Measurements from ENCODE around the gene TRAF4. TPM values are rescaled to one million over a fixed set of nuclear protein-coding genes. Genes with fewer than 3 reads are reported as not detected.

TRAF4 gene
- total and polyA plus RNA-seq, 9 of the 15 experiments (the other 6 are each of a cell fraction or from before 2014, with no cell fraction given), result 2.4 to 147 (median 72.4) TPM

DNA sequence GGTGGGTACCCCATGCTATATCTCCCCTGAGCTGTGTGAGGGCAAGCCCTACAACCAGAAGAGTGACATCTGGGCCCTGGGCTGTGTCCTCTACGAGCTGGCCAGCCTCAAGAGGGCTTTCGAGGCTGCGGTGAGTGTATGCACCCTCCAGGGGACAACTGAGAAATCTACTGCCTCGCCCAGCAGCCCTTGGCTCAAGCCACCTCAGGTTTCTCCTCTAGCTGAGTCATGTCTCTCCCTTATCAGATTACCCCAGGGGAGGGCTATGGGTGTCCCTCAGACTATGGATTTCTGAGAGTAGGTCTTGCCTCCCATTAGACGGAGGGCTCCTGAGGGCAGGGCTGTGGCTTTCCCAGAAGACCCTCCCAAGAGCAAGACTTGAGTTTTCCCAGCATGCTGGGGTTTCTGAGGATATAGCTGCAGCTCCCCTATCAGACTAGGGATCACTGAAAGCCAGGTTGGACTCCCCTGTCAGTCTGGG, 8.5 kb upstream of the TRAF4 start (continued):
- TF ChIP-seq PURB (CRISPR knock-in tag; IDR thresholded peaks at IDR 0.05; ENCODE audit: low read depth) (no peak), NUFIP1 (IDR thresholded peaks at IDR 0.05; ENCODE audit: partially characterized antibody) (peak; percentile 37), BRD4 (IDR thresholded peaks at IDR 0.05) (no peak), ZC3H4 (CRISPR knock-in tag; IDR thresholded peaks at IDR 0.05; ENCODE audit: borderline replicate concordance) (no peak), KLF13 (tag; IDR thresholded peaks at IDR 0.05; ENCODE audit: borderline replicate concordance, low read depth) (no peak), HOXB6 (CRISPR knock-in tag; IDR thresholded peaks at IDR 0.05; ENCODE audit: borderline replicate concordance) (no peak), FOXP1 (CRISPR knock-in tag; IDR thresholded peaks at IDR 0.05) (no peak), PHTF2 (CRISPR knock-in tag; IDR thresholded peaks at IDR 0.05) (no peak), ZNF12 (CRISPR knock-in tag; IDR thresholded peaks at IDR 0.05) (no peak), GTF2E2 (tag; IDR thresholded peaks at IDR 0.05) (no peak), HDAC2 (IDR thresholded peaks at IDR 0.05) (peak; percentile 17; the same call in 1 of the 2 replicates), ZNF57 (CRISPR knock-in tag; IDR thresholded peaks at IDR 0.05) (no peak), ELF4 (CRISPR knock-in tag; IDR thresholded peaks at IDR 0.05) (0 out of 2 replicates have a peak, but pooled peaks have one; percentile 58), NKRF (IDR thresholded peaks at IDR 0.05; ENCODE audit: borderline replicate concordance) (no peak), PTRF (tag; IDR thresholded peaks at IDR 0.05) (no peak), HIVEP1 (CRISPR knock-in tag; IDR thresholded peaks at IDR 0.05) (no peak)
- TF ChIP-seq, protein P1, sequence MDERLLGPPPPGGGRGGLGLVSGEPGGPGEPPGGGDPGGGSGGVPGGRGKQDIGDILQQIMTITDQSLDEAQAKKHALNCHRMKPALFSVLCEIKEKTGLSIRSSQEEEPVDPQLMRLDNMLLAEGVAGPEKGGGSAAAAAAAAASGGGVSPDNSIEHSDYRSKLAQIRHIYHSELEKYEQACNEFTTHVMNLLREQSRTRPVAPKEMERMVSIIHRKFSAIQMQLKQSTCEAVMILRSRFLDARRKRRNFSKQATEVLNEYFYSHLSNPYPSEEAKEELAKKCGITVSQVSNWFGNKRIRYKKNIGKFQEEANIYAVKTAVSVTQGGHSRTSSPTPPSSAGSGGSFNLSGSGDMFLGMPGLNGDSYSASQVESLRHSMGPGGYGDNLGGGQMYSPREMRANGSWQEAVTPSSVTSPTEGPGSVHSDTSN (CRISPR knock-in tag; IDR thresholded peaks at IDR 0.05; ENCODE audit: low read depth), result no peak
- TF ChIP-seq, protein P1 (tag; conservative IDR thresholded peaks at IDR 0.05; ENCODE audit: low read depth), result no peak; the same call in 1 of the 2 replicates
- TF ChIP-seq, protein P2, sequence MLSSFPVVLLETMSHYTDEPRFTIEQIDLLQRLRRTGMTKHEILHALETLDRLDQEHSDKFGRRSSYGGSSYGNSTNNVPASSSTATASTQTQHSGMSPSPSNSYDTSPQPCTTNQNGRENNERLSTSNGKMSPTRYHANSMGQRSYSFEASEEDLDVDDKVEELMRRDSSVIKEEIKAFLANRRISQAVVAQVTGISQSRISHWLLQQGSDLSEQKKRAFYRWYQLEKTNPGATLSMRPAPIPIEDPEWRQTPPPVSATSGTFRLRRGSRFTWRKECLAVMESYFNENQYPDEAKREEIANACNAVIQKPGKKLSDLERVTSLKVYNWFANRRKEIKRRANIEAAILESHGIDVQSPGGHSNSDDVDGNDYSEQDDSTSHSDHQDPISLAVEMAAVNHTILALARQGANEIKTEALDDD (IDR thresholded peaks at IDR 0.05), result no peak
- TF ChIP-seq, protein P3, sequence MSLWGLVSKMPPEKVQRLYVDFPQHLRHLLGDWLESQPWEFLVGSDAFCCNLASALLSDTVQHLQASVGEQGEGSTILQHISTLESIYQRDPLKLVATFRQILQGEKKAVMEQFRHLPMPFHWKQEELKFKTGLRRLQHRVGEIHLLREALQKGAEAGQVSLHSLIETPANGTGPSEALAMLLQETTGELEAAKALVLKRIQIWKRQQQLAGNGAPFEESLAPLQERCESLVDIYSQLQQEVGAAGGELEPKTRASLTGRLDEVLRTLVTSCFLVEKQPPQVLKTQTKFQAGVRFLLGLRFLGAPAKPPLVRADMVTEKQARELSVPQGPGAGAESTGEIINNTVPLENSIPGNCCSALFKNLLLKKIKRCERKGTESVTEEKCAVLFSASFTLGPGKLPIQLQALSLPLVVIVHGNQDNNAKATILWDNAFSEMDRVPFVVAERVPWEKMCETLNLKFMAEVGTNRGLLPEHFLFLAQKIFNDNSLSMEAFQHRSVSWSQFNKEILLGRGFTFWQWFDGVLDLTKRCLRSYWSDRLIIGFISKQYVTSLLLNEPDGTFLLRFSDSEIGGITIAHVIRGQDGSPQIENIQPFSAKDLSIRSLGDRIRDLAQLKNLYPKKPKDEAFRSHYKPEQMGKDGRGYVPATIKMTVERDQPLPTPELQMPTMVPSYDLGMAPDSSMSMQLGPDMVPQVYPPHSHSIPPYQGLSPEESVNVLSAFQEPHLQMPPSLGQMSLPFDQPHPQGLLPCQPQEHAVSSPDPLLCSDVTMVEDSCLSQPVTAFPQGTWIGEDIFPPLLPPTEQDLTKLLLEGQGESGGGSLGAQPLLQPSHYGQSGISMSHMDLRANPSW (CRISPR knock-in tag; IDR thresholded peaks at IDR 0.05), result no peak; the same call in 1 of the 2 replicates

Data from K562 (cell line).